Stimulated activated CD4-positive, alpha-beta T cell treated with anti-CD3 and anti-CD28 coated beads, Interleukin-15, amount 100 ng/mL, for 48 hours (primary cell): ENCODE measurements around the gene RYK.
"Not testable (repeated sequence)": the region's sequence is repeated elsewhere in the genome, so short reads cannot be mapped to it uniquely, and the experiment has no call there.

ENCODE experiments used
- DNase-seq, 2 donors: peaks; one replicate each; pipeline ENCODE4 v3.0.0-alpha.2; 2020; ENCODE audit warnings: low read depth in 2 of 2

Gene RYK

GRCh38 chr3:134255404-134255803, 4.7 kb upstream of the RYK start:
- DNase-seq: no peak

GRCh38 chr3:134253475-134254226, 3.0 kb upstream of the RYK start:
- no peak for DNase-seq

- no peak for DNase-seq
Measured at GRCh38 chr3:134252766-134253165, 2.1 kb upstream of the RYK start.

GRCh38 chr3:134251731-134252391, 1.2 kb upstream of the RYK start:
- DNase-seq: no peak

- no peak for DNase-seq
Measured at GRCh38 chr3:134249935-134250716, 533 bp downstream of the RYK start.

GRCh38 chr3:134249296-134249841, 1.3 kb downstream of the RYK start:
- no peak for DNase-seq

- DNase-seq: no peak
Measured at GRCh38 chr3:134244921-134245320, 5.7 kb downstream of the RYK start.

- no peak for DNase-seq
Measured at GRCh38 chr3:134242649-134243617, 7.7 kb downstream of the RYK start.

GRCh38 chr3:134239538-134239937, 11.1 kb downstream of the RYK start:
- DNase-seq: no peak

- DNase-seq: no peak
Measured at GRCh38 chr3:134237454-134238145, 13.1 kb downstream of the RYK start.

GRCh38 chr3:134236505-134237170, 14.0 kb downstream of the RYK start:
- no peak for DNase-seq

GRCh38 chr3:134235577-134236076, 15.0 kb downstream of the RYK start:
- no peak for DNase-seq

GRCh38 chr3:134232951-134233350, 17.7 kb downstream of the RYK start:
- DNase-seq: no peak

- DNase-seq: no peak
Measured at GRCh38 chr3:134232151-134232550, 18.5 kb downstream of the RYK start.

GRCh38 chr3:134231131-134231530, 19.5 kb downstream of the RYK start:
- DNase-seq: no peak

GRCh38 chr3:134229038-134229437, 21.6 kb downstream of the RYK start:
- no peak for DNase-seq

- no peak for DNase-seq
Measured at GRCh38 chr3:134228479-134228878, 22.2 kb downstream of the RYK start.

GRCh38 chr3:134228035-134228434, 22.6 kb downstream of the RYK start:
- DNase-seq: no peak

GRCh38 chr3:134224796-134225156, 25.9 kb downstream of the RYK start:
- not testable (repeated sequence) for DNase-seq

- no peak for DNase-seq
Measured at GRCh38 chr3:134222835-134223234, 27.8 kb downstream of the RYK start.
